MV-4-11 (cell line): ENCODE measurements around the gene DUSP5.

Experiments
- DNase-seq: peaks from one replicate; lab custom pipeline; 2025; lab: John Stamatoyannopoulos, UW

Gene DUSP5

GRCh38 chr10:110481919-110482318 lies 15.8 kb upstream of the DUSP5 start:
- DNase-seq = no peak

DNA sequence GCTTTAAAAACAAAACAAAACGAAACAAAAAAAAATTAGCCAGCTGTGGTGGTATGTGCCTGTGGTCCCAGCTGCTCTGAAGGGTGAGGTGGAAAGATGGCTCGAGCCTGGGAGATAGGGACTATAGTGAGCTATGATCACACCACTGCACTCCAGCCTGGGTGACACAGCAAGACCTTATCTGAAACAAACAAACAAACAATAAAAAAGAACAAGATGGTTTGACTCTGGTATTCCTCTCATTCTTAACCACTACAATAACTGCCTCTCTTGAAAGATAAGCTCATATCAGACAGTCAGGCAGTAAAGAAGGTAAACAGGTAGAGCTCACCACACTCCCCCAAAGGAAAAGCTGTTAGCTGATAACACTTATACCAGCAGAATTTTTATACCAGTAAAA lies 14.1 kb upstream of the DUSP5 start:
- no peak for DNase-seq

GRCh38 chr10:110485541-110485940 lies 12.2 kb upstream of the DUSP5 start:
- DNase-seq = no peak

DNA sequence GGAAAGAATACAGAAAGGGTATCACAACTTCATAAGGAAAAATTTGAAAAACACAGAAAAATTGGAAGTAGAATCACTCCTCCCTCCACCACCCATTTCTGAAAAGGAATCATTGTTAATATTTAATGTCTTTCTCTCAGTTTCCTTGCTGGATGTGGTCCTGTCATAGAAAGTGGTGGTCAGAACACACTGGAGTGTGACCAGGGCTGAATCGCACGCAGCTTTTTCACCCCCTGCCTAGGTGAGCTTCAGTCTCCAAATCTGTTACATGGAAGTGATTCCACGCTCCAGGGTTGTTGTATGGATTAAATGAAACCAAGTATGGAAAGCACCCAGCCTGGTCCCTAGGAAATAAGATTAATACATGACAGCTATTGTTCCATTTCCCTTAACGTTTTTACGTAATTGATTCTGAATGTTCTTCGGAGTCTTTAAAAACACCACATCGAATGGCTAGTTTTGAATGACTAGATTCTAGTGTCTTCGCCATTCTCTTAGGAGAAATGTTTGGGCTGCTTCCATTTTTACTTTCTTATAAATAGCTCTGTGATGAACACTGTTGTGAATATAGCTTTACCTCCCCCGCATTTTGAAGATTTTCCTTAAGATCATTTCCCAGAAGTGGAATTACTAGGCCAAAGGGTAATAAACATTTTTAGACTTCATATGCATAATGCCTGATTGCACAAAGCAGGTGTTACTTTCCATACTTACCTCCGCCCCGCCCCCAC lies 10.9 kb upstream of the DUSP5 start:
- DNase-seq = no peak

- DNase-seq = no peak
Observed at GRCh38 chr10:110487411-110488331, 10.0 kb upstream of the DUSP5 start.

DNA sequence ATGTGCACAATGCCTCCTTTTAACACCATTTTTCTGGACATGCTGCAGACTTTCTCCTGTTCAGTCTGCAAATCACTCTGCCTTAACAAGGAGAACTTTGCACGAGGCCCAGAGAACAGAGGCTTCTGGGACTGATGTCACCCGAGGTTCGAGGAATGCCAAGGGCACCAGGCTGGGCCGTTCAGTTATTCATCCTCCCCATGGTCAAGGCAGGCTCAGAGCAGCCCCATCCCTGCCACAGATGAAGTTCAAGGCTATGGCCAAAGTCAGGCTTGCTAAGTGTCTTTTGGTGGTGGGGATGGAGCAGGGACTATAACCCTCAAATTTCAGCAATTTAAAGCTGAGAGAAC lies 9.4 kb upstream of the DUSP5 start:
- no peak for DNase-seq

DNA sequence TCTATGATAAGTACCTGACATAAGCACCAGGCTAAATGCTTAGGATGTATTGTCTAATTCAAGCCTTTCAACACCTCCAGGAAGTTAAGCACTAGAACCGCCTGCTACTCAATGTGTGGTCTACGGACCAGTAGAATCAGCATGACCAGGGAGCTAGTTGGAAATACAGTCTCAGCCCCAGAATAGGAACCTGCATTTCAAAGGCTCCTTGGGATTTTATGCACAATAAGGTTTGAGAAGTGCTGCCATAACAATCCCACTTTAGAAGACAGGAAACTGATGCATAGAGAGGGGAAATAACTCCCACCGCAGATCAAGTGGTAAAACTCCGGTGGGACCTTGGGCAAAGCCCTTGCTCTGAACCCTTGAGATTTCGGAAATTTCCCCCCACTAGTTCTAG lies 8.8 kb upstream of the DUSP5 start:
- DNase-seq = no peak

GRCh38 chr10:110490640-110491039 lies 7.1 kb upstream of the DUSP5 start:
- DNase-seq = no peak

- no peak for DNase-seq
Observed at GRCh38 chr10:110491346-110491745, 6.4 kb upstream of the DUSP5 start.

DNA sequence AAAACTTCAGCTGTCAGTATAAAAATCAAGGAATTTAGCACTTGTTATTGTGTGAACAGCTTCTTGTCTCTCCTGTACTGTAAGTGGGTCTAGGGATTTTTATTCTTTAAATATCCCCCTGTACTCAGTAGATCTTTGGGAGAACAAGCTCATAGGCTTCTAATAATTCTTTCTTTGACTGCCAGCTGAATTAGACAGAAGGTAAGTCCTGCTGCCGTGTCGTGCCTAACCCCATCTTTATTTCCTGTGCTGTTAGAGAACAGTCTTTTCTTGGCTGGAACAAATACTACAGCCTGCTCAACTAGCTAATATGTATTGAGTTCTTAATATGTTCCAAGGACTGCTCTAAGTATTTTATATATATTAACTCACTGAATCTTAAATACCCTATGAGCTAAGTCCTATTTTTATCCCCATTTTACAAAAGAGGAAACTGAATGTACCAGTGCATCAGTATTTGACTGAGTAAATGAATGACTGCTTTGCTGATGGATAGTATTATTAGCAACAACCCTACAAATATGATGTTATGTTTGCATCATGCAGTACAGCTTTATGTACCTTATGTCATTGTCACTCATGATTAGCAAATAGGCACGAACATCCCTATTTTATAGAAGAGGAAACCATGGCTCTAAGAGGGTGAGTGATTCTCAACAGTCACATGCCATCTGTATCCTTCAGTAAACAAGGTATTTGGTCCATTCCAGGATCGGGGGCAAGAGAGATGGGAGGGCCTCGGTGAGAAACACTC lies 5.5 kb upstream of the DUSP5 start:
- peak; percentile 18 for DNase-seq

GRCh38 chr10:110493832-110494426 lies 3.8 kb upstream of the DUSP5 start:
- DNase-seq = no peak

DNA sequence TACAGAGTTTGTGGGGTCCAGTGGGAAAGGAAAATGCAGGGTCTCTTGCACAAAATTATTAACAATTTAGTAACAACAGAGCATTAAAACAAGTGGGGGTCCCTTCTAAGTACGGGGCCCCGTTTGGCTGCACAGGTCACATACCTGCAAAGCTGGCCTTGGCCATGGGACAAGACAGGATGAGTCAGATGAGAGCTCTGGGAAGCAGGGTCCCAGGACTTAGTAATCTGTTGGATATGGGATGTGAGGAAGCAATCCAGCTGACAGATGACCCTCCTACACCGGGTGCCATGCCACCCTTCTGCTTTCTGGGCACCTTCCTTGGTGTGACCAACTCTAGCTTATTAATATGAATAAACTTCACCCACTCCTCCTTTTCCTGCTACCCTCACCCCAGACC lies 3.2 kb upstream of the DUSP5 start:
- DNase-seq = no peak

- peak; percentile 31 for DNase-seq
Observed at GRCh38 chr10:110495731-110496552, 1.8 kb upstream of the DUSP5 start.

GRCh38 chr10:110496553-110497437 lies 912 bp upstream of the DUSP5 start:
- DNase-seq = no peak

- no peak for DNase-seq
Observed at GRCh38 chr10:110498087-110498981, 627 bp downstream of the DUSP5 start.

DNA sequence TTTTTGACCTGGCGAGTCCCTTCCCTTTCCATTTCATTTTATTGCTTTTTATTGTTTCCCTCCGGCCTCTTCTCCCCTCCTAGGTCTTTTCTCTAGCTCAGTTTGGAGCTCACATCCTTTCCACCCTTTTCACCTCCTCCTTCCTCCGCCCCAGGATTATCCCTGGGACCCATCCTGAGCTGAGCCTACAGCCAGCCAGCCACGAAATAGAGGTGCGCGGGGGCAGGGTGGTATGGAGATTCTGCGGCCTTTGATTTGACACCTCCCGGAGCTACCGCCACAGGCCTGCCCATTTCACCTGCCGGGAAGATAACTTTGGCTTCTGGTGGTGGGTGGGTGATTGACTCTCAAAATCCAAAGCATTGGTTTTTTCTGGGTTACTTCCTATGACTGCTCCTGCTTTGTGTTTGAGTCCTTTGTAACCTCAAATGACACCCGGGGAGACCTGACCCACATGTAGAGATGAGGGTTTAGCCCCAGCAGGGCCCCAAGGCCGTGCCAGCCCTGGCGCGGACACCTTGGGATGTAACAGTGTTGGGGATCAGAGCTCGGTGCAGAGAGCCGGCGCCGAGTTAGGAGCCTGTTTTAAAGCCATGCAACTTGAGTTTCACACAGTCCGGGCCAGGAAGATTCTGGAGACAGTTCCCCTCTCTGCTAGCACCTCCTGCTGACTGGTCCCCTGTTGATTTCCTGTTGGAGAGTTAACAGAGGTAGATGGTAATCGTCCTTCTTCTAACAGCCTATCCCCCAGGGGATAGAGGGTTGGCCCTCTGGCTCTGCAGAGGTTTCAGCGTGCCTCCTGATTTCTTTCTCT lies 1.5 kb downstream of the DUSP5 start:
- peak; percentile 29 for DNase-seq

GRCh38 chr10:110499796-110500514 lies 2.2 kb downstream of the DUSP5 start:
- DNase-seq = no peak

DNA sequence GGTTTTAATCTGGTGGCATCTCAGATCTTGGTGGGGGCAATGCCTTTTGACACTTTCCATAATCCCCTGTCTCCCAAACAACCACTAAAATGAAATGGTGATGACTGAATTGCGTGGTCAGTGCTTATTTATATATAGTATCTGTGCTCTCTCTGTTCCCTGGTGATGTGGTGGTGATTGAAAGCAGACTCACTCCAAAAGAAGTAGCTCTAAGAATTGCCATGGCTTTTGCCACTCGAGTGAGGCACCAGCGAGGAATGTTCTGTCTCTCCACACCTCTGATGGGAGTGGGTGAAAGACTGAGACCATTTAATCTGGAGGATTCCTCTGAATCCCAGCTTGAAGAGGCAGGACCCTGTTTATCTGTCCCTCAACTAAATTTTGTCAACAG lies 2.8 kb downstream of the DUSP5 start:
- DNase-seq = no peak
